HEK293 (cell line): ENCODE data around the gene KLHL20.
"Not testable (repeated sequence)": the region's sequence is repeated elsewhere in the genome, so short reads cannot be mapped to it uniquely, and the experiment has no call there.

Experiments used
- ZNF184 ChIP-seq: fragments of 450-650 bp; IDR thresholded peaks from 2 replicates; pipeline ENCODE4 v1.5.1; 2018; ENCODE audit warnings: missing biosample characterization, mild to moderate bottlenecking, missing genetic modification characterization
- TF ChIP-seq, protein P1 (sequence below): fragments of 450-650 bp; formaldehyde crosslinking; IDR thresholded peaks from 2 replicates; pipeline ENCODE4 v1.5.1; 2017; ENCODE audit warnings: missing biosample characterization, mild to moderate bottlenecking, missing genetic modification characterization, moderate library complexity
- TF ChIP-seq, protein P2 (sequence below): fragments of 450-650 bp; formaldehyde crosslinking; IDR thresholded peaks from 2 replicates; pipeline ENCODE4 v1.5.1; 2016; ENCODE audit warnings: missing biosample characterization, missing genetic modification characterization

DNA sequence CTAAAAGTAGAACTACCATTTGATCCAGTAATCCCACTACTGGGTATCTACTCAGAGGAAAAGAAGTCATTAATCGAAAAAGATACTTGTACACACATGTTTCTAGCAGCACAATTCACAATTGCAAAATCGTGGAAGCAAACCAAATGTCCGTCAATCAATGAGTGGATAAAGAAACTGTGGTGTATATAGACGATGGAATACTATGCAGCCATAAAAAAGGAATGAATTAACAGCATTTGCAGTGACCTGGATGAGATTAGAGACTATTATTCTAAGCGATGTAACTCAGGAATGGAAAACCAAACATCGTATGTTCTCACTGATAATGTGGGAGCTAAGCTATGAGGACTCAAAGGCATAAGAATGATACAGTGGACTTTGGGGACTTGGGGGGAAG lies 49.5 kb downstream of the KLHL20 start:
- TF ChIP-seq, protein P1, sequence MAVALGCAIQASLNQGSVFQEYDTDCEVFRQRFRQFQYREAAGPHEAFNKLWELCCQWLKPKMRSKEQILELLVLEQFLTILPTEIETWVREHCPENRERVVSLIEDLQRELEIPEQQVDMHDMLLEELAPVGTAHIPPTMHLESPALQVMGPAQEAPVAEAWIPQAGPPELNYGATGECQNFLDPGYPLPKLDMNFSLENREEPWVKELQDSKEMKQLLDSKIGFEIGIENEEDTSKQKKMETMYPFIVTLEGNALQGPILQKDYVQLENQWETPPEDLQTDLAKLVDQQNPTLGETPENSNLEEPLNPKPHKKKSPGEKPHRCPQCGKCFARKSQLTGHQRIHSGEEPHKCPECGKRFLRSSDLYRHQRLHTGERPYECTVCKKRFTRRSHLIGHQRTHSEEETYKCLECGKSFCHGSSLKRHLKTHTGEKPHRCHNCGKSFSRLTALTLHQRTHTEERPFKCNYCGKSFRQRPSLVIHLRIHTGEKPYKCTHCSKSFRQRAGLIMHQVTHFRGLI (tag by site-specific recombination) = not testable (repeated sequence)
- TF ChIP-seq, protein P2, sequence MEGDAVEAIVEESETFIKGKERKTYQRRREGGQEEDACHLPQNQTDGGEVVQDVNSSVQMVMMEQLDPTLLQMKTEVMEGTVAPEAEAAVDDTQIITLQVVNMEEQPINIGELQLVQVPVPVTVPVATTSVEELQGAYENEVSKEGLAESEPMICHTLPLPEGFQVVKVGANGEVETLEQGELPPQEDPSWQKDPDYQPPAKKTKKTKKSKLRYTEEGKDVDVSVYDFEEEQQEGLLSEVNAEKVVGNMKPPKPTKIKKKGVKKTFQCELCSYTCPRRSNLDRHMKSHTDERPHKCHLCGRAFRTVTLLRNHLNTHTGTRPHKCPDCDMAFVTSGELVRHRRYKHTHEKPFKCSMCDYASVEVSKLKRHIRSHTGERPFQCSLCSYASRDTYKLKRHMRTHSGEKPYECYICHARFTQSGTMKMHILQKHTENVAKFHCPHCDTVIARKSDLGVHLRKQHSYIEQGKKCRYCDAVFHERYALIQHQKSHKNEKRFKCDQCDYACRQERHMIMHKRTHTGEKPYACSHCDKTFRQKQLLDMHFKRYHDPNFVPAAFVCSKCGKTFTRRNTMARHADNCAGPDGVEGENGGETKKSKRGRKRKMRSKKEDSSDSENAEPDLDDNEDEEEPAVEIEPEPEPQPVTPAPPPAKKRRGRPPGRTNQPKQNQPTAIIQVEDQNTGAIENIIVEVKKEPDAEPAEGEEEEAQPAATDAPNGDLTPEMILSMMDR (tag by site-specific recombination) = not testable (repeated sequence)
- not testable (repeated sequence) for TF ChIP-seq ZNF184 (tag by site-specific recombination)
